Fibroblast of lung (primary cell): ENCODE data around the gene KIF1B.

Experiments
- CTCF ChIP-seq, 2 donors: IDR thresholded peaks in 1 of 2; conservative IDR thresholded peaks in 1 of 2; 1 replicate in 1 of 2; 2 replicates in 1 of 2; pipeline ENCODE4 v1.5.1; 2011 to 2012; ENCODE audit warnings: low read length in 2 of 2, control low read depth in 1 of 2, inconsistent platforms in 1 of 2, low read depth in 1 of 2, mild to moderate bottlenecking in 1 of 2
- EZH2 ChIP-seq: IDR thresholded peaks from 2 replicates; pipeline ENCODE4 v1.5.1; 2012; ENCODE audit warnings: low read length, control low read depth, mild to moderate bottlenecking; ENCODE audit errors: missing control alignments

- no peak for TF ChIP-seq CTCF (conservative IDR thresholded peaks at IDR 0.05 in 1 of 2, IDR thresholded peaks at IDR 0.05 in 1 of 2; ENCODE audit: low read depth in 1 of 2, low read length in 2 of 2)
- TF ChIP-seq EZH2, result no peak
Observed at GRCh38 chr1:10383630-10384029, 173.3 kb downstream of the KIF1B start.
